CD4-positive, CD25-positive, alpha-beta regulatory T cell (primary cell): ENCODE results near the gene VEZT. TPM values are rescaled to one million over a fixed set of nuclear protein-coding genes. Genes with fewer than 3 reads are reported as not detected.

Source experiments
- ATAC-seq, 2 donors: fragments of 150-1000 bp; cut with Tn5 transposase; one replicate each; pipeline ENCODE4 v1.10.0; 2021; ENCODE audit warnings: low read depth in 2 of 2, moderate number of reproducible peaks in 2 of 2, moderate library complexity in 1 of 2
- DNase-seq, 3 donors: peaks; one replicate each; pipeline versions ENCODE4 v3.0.0 to v3.0.0-alpha.2; 2012 to 2022; ENCODE audit warnings: mixed read lengths in 1 of 3
- H3K27ac ChIP-seq: one replicate; pipeline ENCODE4 v1.7.0; 2013; ENCODE audit warnings: mild to moderate bottlenecking, low read length; ENCODE audit not compliant: insufficient read depth, poor library complexity, severe bottlenecking
- H3K27me3 ChIP-seq: one replicate; pipeline ENCODE4 v1.7.0; 2013; ENCODE audit warnings: low read length; ENCODE audit not compliant: control insufficient read depth, insufficient read depth
- H3K36me3 ChIP-seq: one replicate; pipeline ENCODE4 v1.7.0; 2013; ENCODE audit warnings: mild to moderate bottlenecking, low read length, moderate library complexity; ENCODE audit not compliant: control insufficient read depth, insufficient read depth
- H3K4me1 ChIP-seq: 2 replicates; pipeline ENCODE4 v1.7.0; 2013; ENCODE audit warnings: mild to moderate bottlenecking, low read length; ENCODE audit not compliant: insufficient read depth, control insufficient read depth, poor library complexity, severe bottlenecking
- H3K4me3 ChIP-seq: one replicate; pipeline ENCODE4 v1.7.0; 2013; ENCODE audit warnings: low read depth, mild to moderate bottlenecking, low read length, moderate library complexity
- H3K9me3 ChIP-seq, 2 experiments: 1 replicate in 1 of 2; 2 replicates in 1 of 2; pipeline ENCODE4 v1.7.0; 2013; ENCODE audit warnings: low read length in 2 of 2, mild to moderate bottlenecking in 1 of 2, moderate library complexity in 1 of 2; ENCODE audit not compliant: control insufficient read depth in 2 of 2
- H3K27ac Mint-ChIP-seq, 3 donors: one replicate each; pipeline ENCODE4 v1.8.0; 2020 to 2022; ENCODE audit warnings: mild to moderate bottlenecking in 3 of 3, mixed read lengths in 3 of 3, moderate library complexity in 2 of 3
- H3K27me3 Mint-ChIP-seq: one replicate; pipeline ENCODE4 v1.8.0; 2022; ENCODE audit warnings: mild to moderate bottlenecking, mixed read lengths
- H3K36me3 Mint-ChIP-seq: one replicate; pipeline ENCODE4 v1.8.0; 2020; ENCODE audit warnings: mixed read lengths
- H3K4me1 Mint-ChIP-seq, 4 donors: one replicate each; pipeline ENCODE4 v1.8.0; 2020 to 2022; ENCODE audit warnings: mixed read lengths in 4 of 4, mild to moderate bottlenecking in 1 of 4
- H3K4me3 Mint-ChIP-seq, 4 donors: one replicate each; pipeline ENCODE4 v1.8.0; 2020 to 2022; ENCODE audit warnings: mild to moderate bottlenecking in 4 of 4, mixed read lengths in 4 of 4, moderate library complexity in 3 of 4
- H3K9me3 Mint-ChIP-seq, 7 donors: one replicate each; pipeline ENCODE4 v1.8.0; 2020 to 2022; ENCODE audit warnings: mixed read lengths in 7 of 7, mild to moderate bottlenecking in 3 of 7, moderate library complexity in 2 of 7
- polyA plus RNA-seq, 4 donors: library from polyadenylated mRNA; unstranded; fragments of 300-500 nt; fragmentation: Illumina TruSeq; gene quantifications; one replicate each; pipeline ENCODE4 v1.2.3, GENCODE V29; 2021
- total RNA-seq: library from RNA; stranded (reverse); gene quantifications from one replicate; pipeline ENCODE4 v1.2.3, GENCODE V29; 2022

The VEZT gene
- total and polyA plus RNA-seq, 5 donors from 2014 or later: 21.9 to 52.9 (median 28.7) TPM

- no peaks in the 10 kb centered on the region for H3K27me3 ChIP-seq
- H3K27me3 Mint-ChIP-seq: no peaks in the 10 kb centered on the region
- no peak for DNase-seq
- H3K36me3 Mint-ChIP-seq: peaks cover 14% of the 10 kb centered on the region
- no peaks in the 10 kb centered on the region for H3K9me3 Mint-ChIP-seq
- no peaks in the 10 kb centered on the region for H3K9me3 ChIP-seq
- no peak for ATAC-seq
- peak overlapping the region in 1 of 4 donors; percentile 47 for H3K4me3 Mint-ChIP-seq
- peaks cover 12% of the 10 kb centered on the region for H3K36me3 ChIP-seq
- no peak overlapping the region for H3K4me3 ChIP-seq
- H3K4me1 Mint-ChIP-seq: peaks cover 7 to 24% (median 16%) of the 10 kb centered on the region in 4 donors
- no peaks in the 10 kb centered on the region for H3K4me1 ChIP-seq
- no peak overlapping the region for H3K27ac ChIP-seq
- H3K27ac Mint-ChIP-seq: peak overlapping the region in 1 of 3 donors; percentile 69
Measured at GRCh38 chr12:95248604-95249360, 31.2 kb downstream of the VEZT start.

GRCh38 chr12:95253386-95253785 is 35.8 kb downstream of the VEZT start:
- ATAC-seq (no peak), DNase-seq (no peak)
- H3K4me3 ChIP-seq: no peak overlapping the region
- peaks cover 48% of the 10 kb centered on the region for H3K36me3 ChIP-seq
- no peak overlapping the region for H3K4me3 Mint-ChIP-seq
- no peaks in the 10 kb centered on the region for H3K9me3 ChIP-seq
- H3K27me3 ChIP-seq: no peaks in the 10 kb centered on the region
- H3K27me3 Mint-ChIP-seq: no peaks in the 10 kb centered on the region
- H3K4me1 Mint-ChIP-seq: peaks cover 8 to 11% (median 11%) of the 10 kb centered on the region in 4 donors
- H3K27ac ChIP-seq: no peak overlapping the region
- peaks cover 41% of the 10 kb centered on the region for H3K36me3 Mint-ChIP-seq
- H3K9me3 Mint-ChIP-seq: no peaks in the 10 kb centered on the region
- H3K27ac Mint-ChIP-seq: no peak overlapping the region
- no peaks in the 10 kb centered on the region for H3K4me1 ChIP-seq

- ATAC-seq (no peak), DNase-seq (no peak)
- Mint-ChIP-seq H3K9me3 (no peaks in the 10 kb centered on the region), H3K27me3 (no peaks in the 10 kb centered on the region), H3K4me1 (peaks cover 0 to 12% (median 5%) of the 10 kb centered on the region in 4 donors), H3K4me3 (no peak overlapping the region), H3K36me3 (peaks cover 40% of the 10 kb centered on the region), H3K27ac (no peak overlapping the region)
- no peak overlapping the region for H3K27ac ChIP-seq
- no peaks in the 10 kb centered on the region for H3K27me3 ChIP-seq
- no peaks in the 10 kb centered on the region for H3K9me3 ChIP-seq
- H3K36me3 ChIP-seq: peaks cover 51% of the 10 kb centered on the region
- H3K4me3 ChIP-seq: no peak overlapping the region
- H3K4me1 ChIP-seq: no peaks in the 10 kb centered on the region
Measured at GRCh38 chr12:95257541-95257940, 39.9 kb downstream of the VEZT start.

GRCh38 chr12:95258151-95258550 is 40.5 kb downstream of the VEZT start:
- H3K27ac Mint-ChIP-seq: no peak overlapping the region
- ATAC-seq (no peak), DNase-seq (no peak)
- H3K27me3 ChIP-seq: no peaks in the 10 kb centered on the region
- H3K4me3 Mint-ChIP-seq: no peak overlapping the region
- no peaks in the 10 kb centered on the region for H3K27me3 Mint-ChIP-seq
- peaks cover 43% of the 10 kb centered on the region for H3K36me3 Mint-ChIP-seq
- H3K27ac ChIP-seq: no peak overlapping the region
- H3K9me3 Mint-ChIP-seq: no peaks in the 10 kb centered on the region
- H3K4me3 ChIP-seq: no peak overlapping the region
- peaks cover 0 to 12% (median 5%) of the 10 kb centered on the region in 4 donors for H3K4me1 Mint-ChIP-seq
- H3K4me1 ChIP-seq: no peaks in the 10 kb centered on the region
- no peaks in the 10 kb centered on the region for H3K9me3 ChIP-seq
- H3K36me3 ChIP-seq: peaks cover 55% of the 10 kb centered on the region

GRCh38 chr12:95258803-95259202 is 41.2 kb downstream of the VEZT start:
- no peak overlapping the region for H3K4me3 ChIP-seq
- no peaks in the 10 kb centered on the region for H3K27me3 ChIP-seq
- ATAC-seq: no peak
- H3K36me3 ChIP-seq: peaks cover 52% of the 10 kb centered on the region
- Mint-ChIP-seq H3K4me3 (no peak overlapping the region), H3K9me3 (no peaks in the 10 kb centered on the region), H3K36me3 (peaks cover 40% of the 10 kb centered on the region), H3K4me1 (peaks cover 0 to 12% (median 5%) of the 10 kb centered on the region in 4 donors), H3K27ac (no peak overlapping the region), H3K27me3 (no peaks in the 10 kb centered on the region)
- no peak overlapping the region for H3K27ac ChIP-seq
- no peaks in the 10 kb centered on the region for H3K9me3 ChIP-seq
- no peaks in the 10 kb centered on the region for H3K4me1 ChIP-seq
- no peak for DNase-seq

GRCh38 chr12:95259368-95259767 is 41.8 kb downstream of the VEZT start:
- Histone ChIP-seq H3K4me3 (no peak overlapping the region), H3K27ac (no peak overlapping the region), H3K36me3 (peaks cover 47% of the 10 kb centered on the region), H3K27me3 (no peaks in the 10 kb centered on the region), H3K9me3 (no peaks in the 10 kb centered on the region), H3K4me1 (no peaks in the 10 kb centered on the region)
- Mint-ChIP-seq H3K4me3 (no peak overlapping the region), H3K27ac (no peak overlapping the region), H3K9me3 (no peaks in the 10 kb centered on the region), H3K36me3 (peaks cover 40% of the 10 kb centered on the region), H3K27me3 (no peaks in the 10 kb centered on the region), H3K4me1 (peaks cover 0 to 12% (median 5%) of the 10 kb centered on the region in 4 donors)
- DNase-seq: no peak
- no peak for ATAC-seq

- no peaks in the 10 kb centered on the region for H3K9me3 Mint-ChIP-seq
- no peak for ATAC-seq
- no peaks in the 10 kb centered on the region for H3K9me3 ChIP-seq
- no peak overlapping the region for H3K4me3 ChIP-seq
- H3K27me3 Mint-ChIP-seq: no peaks in the 10 kb centered on the region
- H3K27ac ChIP-seq: no peak overlapping the region
- H3K27me3 ChIP-seq: no peaks in the 10 kb centered on the region
- peaks cover 28% of the 10 kb centered on the region for H3K36me3 Mint-ChIP-seq
- no peak for DNase-seq
- peaks cover 43% of the 10 kb centered on the region for H3K36me3 ChIP-seq
- H3K27ac Mint-ChIP-seq: no peak overlapping the region
- H3K4me1 Mint-ChIP-seq: peaks cover 0 to 8% (median 4%) of the 10 kb centered on the region in 4 donors
- H3K4me1 ChIP-seq: no peaks in the 10 kb centered on the region
- no peak overlapping the region for H3K4me3 Mint-ChIP-seq
Measured at GRCh38 chr12:95261109-95261508, 43.5 kb downstream of the VEZT start.

- Histone ChIP-seq H3K4me1 (no peaks in the 10 kb centered on the region), H3K4me3 (no peak overlapping the region), H3K36me3 (peaks cover 41% of the 10 kb centered on the region), H3K27ac (no peak overlapping the region), H3K9me3 (no peaks in the 10 kb centered on the region), H3K27me3 (no peaks in the 10 kb centered on the region)
- H3K36me3 Mint-ChIP-seq: peaks cover 26% of the 10 kb centered on the region
- H3K4me1 Mint-ChIP-seq: peaks cover 0 to 7% (median 2%) of the 10 kb centered on the region in 4 donors
- H3K4me3 Mint-ChIP-seq: no peak overlapping the region
- ATAC-seq (no peak), DNase-seq (no peak)
- no peaks in the 10 kb centered on the region for H3K27me3 Mint-ChIP-seq
- no peaks in the 10 kb centered on the region for H3K9me3 Mint-ChIP-seq
- H3K27ac Mint-ChIP-seq: no peak overlapping the region
Measured at GRCh38 chr12:95262808-95263207, 45.2 kb downstream of the VEZT start.
